Fibroblast of the aortic adventitia (primary cell): ENCODE measurements around the gene MAZ. TPM values are rescaled to one million over a fixed set of nuclear protein-coding genes. Genes with fewer than 3 reads are reported as not detected.

Source experiments
- DNase-seq: peaks from one replicate; pipeline ENCODE4 v3.0.0-alpha.2; 2010; ENCODE audit warnings: low read depth
- H3K4me3 ChIP-seq: 2 replicates; pipeline ENCODE4 v1.5.1; 2011; ENCODE audit warnings: low read depth, mild to moderate bottlenecking, control low read depth, low read length, moderate library complexity
- small RNA-seq: library from RNA; depleted of rRNA; stranded (forward); fragments of <200 nt; gene quantifications from one replicate; pipeline ENCODE3, GENCODE V24; 2012
- total RNA-seq: library from RNA; depleted of rRNA; stranded (reverse); fragments of >200 nt; gene quantifications from 2 replicates; pipeline ENCODE4 v1.2.3, GENCODE V29; 2012; ENCODE audit warnings: low replicate concordance
- TF ChIP-seq, protein P1 (sequence below): IDR thresholded peaks from 2 replicates; pipeline ENCODE4 v1.5.1; 2011; ENCODE audit warnings: mild to moderate bottlenecking, low read length, control low read depth, inconsistent platforms; ENCODE audit not compliant: insufficient read depth

Gene MAZ
- total RNA-seq, 1 donor = 159 TPM

DNA sequence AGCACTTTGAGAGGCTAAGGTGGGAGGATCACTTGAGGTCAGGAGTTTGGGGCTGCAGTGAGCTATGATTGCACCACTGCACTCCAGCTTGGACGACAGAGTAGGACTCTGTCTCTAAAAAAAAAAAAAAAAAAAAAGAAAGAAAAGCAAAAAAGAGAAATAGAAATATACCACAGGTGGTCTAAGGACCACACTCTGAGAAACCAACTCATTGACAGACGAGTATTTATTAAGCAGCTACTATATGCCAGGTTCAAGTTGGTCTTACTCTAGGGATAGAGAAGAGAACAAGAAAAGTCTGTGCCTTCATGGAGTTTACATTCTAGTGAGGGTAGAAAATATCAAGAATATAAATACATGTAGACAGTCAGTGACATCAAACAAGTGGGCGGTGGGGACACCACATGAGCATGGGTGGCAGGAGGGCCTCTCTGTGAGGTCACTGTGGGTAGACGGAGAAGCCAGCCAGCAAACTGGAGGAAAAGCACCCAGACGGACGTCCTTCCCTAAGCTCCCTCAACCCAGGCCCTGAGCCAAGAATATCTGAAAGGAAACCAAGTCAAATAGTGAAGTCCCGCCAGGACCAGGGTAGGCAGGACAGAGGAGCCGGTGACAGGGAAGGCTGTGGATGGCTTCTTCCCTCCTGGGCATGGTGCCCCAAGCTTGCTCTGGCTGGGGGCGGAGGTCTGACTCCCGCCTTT lies 52.0 kb downstream of the MAZ start:
- no peak overlapping the region for H3K4me3 ChIP-seq

DNA sequence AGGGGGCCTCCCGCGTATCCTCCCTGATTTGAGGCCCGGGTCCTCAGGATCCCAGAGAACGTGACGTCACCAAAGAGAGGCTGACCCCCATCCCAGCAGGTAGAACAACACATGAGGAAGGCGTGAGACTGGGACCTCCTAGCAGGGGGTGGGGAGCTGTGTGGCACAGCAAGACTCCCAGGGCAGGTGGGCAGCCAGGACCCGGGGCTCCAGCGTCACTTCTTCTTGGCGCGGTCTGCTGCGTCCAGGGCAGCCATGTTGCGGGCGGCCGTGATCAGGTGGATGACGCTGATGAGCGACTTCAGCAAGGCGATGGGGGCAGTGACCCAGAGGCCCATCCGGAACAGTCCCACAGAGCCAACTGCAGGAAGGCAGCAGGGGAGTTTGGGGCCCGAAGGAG lies 52.6 kb downstream of the MAZ start:
- TF ChIP-seq, protein P1, sequence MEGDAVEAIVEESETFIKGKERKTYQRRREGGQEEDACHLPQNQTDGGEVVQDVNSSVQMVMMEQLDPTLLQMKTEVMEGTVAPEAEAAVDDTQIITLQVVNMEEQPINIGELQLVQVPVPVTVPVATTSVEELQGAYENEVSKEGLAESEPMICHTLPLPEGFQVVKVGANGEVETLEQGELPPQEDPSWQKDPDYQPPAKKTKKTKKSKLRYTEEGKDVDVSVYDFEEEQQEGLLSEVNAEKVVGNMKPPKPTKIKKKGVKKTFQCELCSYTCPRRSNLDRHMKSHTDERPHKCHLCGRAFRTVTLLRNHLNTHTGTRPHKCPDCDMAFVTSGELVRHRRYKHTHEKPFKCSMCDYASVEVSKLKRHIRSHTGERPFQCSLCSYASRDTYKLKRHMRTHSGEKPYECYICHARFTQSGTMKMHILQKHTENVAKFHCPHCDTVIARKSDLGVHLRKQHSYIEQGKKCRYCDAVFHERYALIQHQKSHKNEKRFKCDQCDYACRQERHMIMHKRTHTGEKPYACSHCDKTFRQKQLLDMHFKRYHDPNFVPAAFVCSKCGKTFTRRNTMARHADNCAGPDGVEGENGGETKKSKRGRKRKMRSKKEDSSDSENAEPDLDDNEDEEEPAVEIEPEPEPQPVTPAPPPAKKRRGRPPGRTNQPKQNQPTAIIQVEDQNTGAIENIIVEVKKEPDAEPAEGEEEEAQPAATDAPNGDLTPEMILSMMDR = no peak
- no peak overlapping the region for H3K4me3 ChIP-seq
- DNase-seq = no peak

More for the DNA sequence above, 52.0 kb downstream of the MAZ start:
- TF ChIP-seq, protein P1 = no peak
- no peak for DNase-seq

DNA sequence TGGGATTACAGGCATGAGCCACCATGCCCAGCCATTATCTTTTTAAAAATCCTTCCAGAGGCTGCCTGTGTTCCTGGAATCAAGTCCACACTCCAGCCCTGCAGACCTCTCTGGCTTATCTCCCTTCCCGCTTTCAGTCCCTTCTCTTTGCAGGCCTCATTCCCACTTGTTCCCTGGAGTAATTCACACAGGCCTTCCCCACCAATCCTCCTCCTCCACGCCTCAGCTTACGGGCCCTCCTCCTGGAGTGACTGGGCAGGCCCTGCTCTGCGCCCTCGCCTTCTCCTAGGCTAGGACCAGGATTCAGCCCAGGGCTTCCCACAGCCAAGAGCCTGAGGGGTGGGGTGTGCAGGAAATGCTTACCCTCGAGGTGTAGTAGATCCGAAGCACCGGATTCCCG lies 53.9 kb downstream of the MAZ start:
- no peak overlapping the region for H3K4me3 ChIP-seq
- TF ChIP-seq, protein P1 = no peak
- DNase-seq = peak; percentile 28

Small RNA genes within 50 kb of the gene (small RNA-seq; reads per million reads assigned to genes)
- gene AC009133.6 = not detected
- not detected for gene AC120114.4

Other genes with a start within 250 kb of the MAZ start
- gene SPN, start 143.3 kb upstream of the MAZ start, total RNA-seq = not detected in 2 replicates
- 7.4 and 86.1 TPM in 2 replicates for gene QPRT, start 127.3 kb upstream of the MAZ start, total RNA-seq
- gene C16orf54, start 60.5 kb upstream of the MAZ start, total RNA-seq = not detected in 2 replicates
- not detected in 2 replicates for gene ZG16, start 28.3 kb upstream of the MAZ start, total RNA-seq
- 7.2 and 52.4 TPM in 2 replicates for gene KIF22, start 15.8 kb upstream of the MAZ start, total RNA-seq
- gene PRRT2, start 5.7 kb downstream of the MAZ start, total RNA-seq = 7.7 and 32.0 TPM in 2 replicates
- 23.4 and 61.2 TPM in 2 replicates for gene PAGR1, start 9.6 kb downstream of the MAZ start, total RNA-seq
- 202 and 275 TPM in 2 replicates for gene MVP, start 13.9 kb downstream of the MAZ start, total RNA-seq
- 66.2 and 79.2 TPM in 2 replicates for gene CDIPT, start 56.7 kb downstream of the MAZ start, total RNA-seq
- gene SEZ6L2, start 93.0 kb downstream of the MAZ start, total RNA-seq = 1.4 and 12.3 TPM in 2 replicates
- 0.98 and 1.5 TPM in 2 replicates for gene ASPHD1, start 94.0 kb downstream of the MAZ start, total RNA-seq
- 12.5 and 41.9 TPM in 2 replicates for gene KCTD13, start 119.7 kb downstream of the MAZ start, total RNA-seq
- 57.3 and 68.0 TPM in 2 replicates for gene TMEM219, start 155.6 kb downstream of the MAZ start, total RNA-seq
- 44.6 and 57.2 TPM in 2 replicates for gene TAOK2, start 167.3 kb downstream of the MAZ start, total RNA-seq
- 13.6 and 14.4 TPM in 2 replicates for gene HIRIP3, start 189.1 kb downstream of the MAZ start, total RNA-seq
- gene INO80E, start 189.7 kb downstream of the MAZ start, total RNA-seq = 6.5 and 36.5 TPM in 2 replicates
- gene DOC2A, start 204.5 kb downstream of the MAZ start, total RNA-seq = not detected in 2 replicates
- not detected in 2 replicates for gene C16orf92, start 216.7 kb downstream of the MAZ start, total RNA-seq
- gene TLCD3B, start 224.7 kb downstream of the MAZ start, total RNA-seq = 0.18 TPM in 1 of 2 replicates, not detected in the other